SK-N-SH treated with all-trans-retinoic acid at 6 μM for 48 hours (cell line): Measurements from ENCODE around the gene LRRC43.

Experiments used
- ATAC-seq: fragments of 200-7000 bp; cut with Tn5 transposase; 3 replicates; pipeline ENCODE4 v1.9.1; 2020; ENCODE audit warnings: mild to moderate bottlenecking, moderate library complexity
- ARNTL ChIP-seq: fragments of 450-650 bp; formaldehyde crosslinking; IDR thresholded peaks from 2 replicates; pipeline ENCODE4 v1.5.0; 2020; ENCODE audit warnings: low read depth, mild to moderate bottlenecking, moderate library complexity, borderline replicate concordance
- CREB5 ChIP-seq: fragments of 250-450 bp; sonication (Bioruptor Pico); IDR thresholded peaks from 2 replicates; pipeline ENCODE4 v1.5.1; 2020; ENCODE audit warnings: low read depth, mild to moderate bottlenecking, moderate library complexity
- CSDC2 ChIP-seq: fragments of 250-450 bp; sonication (Bioruptor Pico); IDR thresholded peaks from 2 replicates; pipeline ENCODE4 v1.5.0; 2020; ENCODE audit warnings: mild to moderate bottlenecking, moderate library complexity
- CSRNP3 ChIP-seq: fragments of 250-450 bp; sonication (Bioruptor Pico); IDR thresholded peaks from 2 replicates; pipeline ENCODE4 v1.5.1; 2021; ENCODE audit warnings: mild to moderate bottlenecking, moderate library complexity
- GLIS3 ChIP-seq: fragments of 250-450 bp; sonication (Bioruptor Pico); IDR thresholded peaks from 2 replicates; pipeline ENCODE4 v1.5.0; 2020; ENCODE audit warnings: mild to moderate bottlenecking, moderate library complexity
- ISL1 ChIP-seq: fragments of 250-450 bp; sonication (Bioruptor Pico); IDR thresholded peaks from 2 replicates; pipeline ENCODE4 v2.1.2; 2022; ENCODE audit warnings: mild to moderate bottlenecking, moderate library complexity
- OSR1 ChIP-seq: fragments of 250-450 bp; sonication (Bioruptor Pico); IDR thresholded peaks from 2 replicates; pipeline ENCODE4 v1.8.0; 2022; ENCODE audit warnings: moderate library complexity, mild to moderate bottlenecking, inconsistent platforms
- PATZ1 ChIP-seq: fragments of 250-450 bp; sonication (Bioruptor Pico); IDR thresholded peaks from 2 replicates; pipeline ENCODE4 v1.8.0; 2020; ENCODE audit warnings: mild to moderate bottlenecking, moderate library complexity, borderline replicate concordance
- POU6F1 ChIP-seq: fragments of 250-450 bp; sonication (Bioruptor Pico); IDR thresholded peaks from 2 replicates; pipeline ENCODE4 v1.8.0; 2021; ENCODE audit warnings: low read depth, mild to moderate bottlenecking, moderate library complexity, borderline replicate concordance
- SNAI2 ChIP-seq: fragments of 250-450 bp; sonication (Bioruptor Pico); IDR thresholded peaks from 2 replicates; pipeline ENCODE4 v1.5.0; 2020; ENCODE audit warnings: mild to moderate bottlenecking, moderate library complexity
- TCF4 ChIP-seq: fragments of 250-450 bp; sonication (Bioruptor Pico); IDR thresholded peaks from 2 replicates; pipeline ENCODE4 v1.8.0; 2021; ENCODE audit warnings: mild to moderate bottlenecking, moderate library complexity, borderline replicate concordance
- TOX ChIP-seq: fragments of 250-450 bp; sonication (Bioruptor Pico); IDR thresholded peaks from 2 replicates; pipeline ENCODE4 v1.8.0; 2021; ENCODE audit warnings: mild to moderate bottlenecking, moderate library complexity, borderline replicate concordance
- TSHZ2 ChIP-seq: fragments of 250-450 bp; sonication (Bioruptor Pico); IDR thresholded peaks from 2 replicates; pipeline ENCODE4 v1.5.0; 2020; ENCODE audit warnings: mild to moderate bottlenecking, moderate library complexity
- ZC3H10 ChIP-seq: fragments of 250-450 bp; sonication (Bioruptor Pico); IDR thresholded peaks from 2 replicates; pipeline ENCODE4 v1.5.1; 2021; ENCODE audit warnings: mild to moderate bottlenecking, moderate library complexity
- ZFP3 ChIP-seq: fragments of 250-450 bp; sonication (Bioruptor Pico); IDR thresholded peaks from 2 replicates; pipeline ENCODE4 v1.5.0; 2020; ENCODE audit warnings: mild to moderate bottlenecking, moderate library complexity
- ZFP30 ChIP-seq: fragments of 450-650 bp; formaldehyde crosslinking; IDR thresholded peaks from 2 replicates; pipeline ENCODE4 v1.5.0; 2022; ENCODE audit warnings: mild to moderate bottlenecking, moderate library complexity
- ZNF70 ChIP-seq: fragments of 450-650 bp; formaldehyde crosslinking; IDR thresholded peaks from 2 replicates; pipeline ENCODE4 v1.5.0; 2020; ENCODE audit warnings: mild to moderate bottlenecking, moderate library complexity
- ZNF8 ChIP-seq: fragments of 450-650 bp; formaldehyde crosslinking; IDR thresholded peaks from 2 replicates; pipeline ENCODE4 v1.5.0; 2020; ENCODE audit warnings: mild to moderate bottlenecking, moderate library complexity

LRRC43 gene

GRCh38 chr12:122208073-122208820, 25.3 kb downstream of the LRRC43 start:
- TF ChIP-seq PATZ1 (CRISPR knock-in tag): no peak
- TF ChIP-seq ZFP30 (CRISPR knock-in tag): no peak
- TF ChIP-seq ZFP3: no peak
- no peak for TF ChIP-seq ARNTL (CRISPR knock-in tag)
- no peak for TF ChIP-seq CREB5
- ATAC-seq: no peak

GRCh38 chr12:122215771-122216170, 32.8 kb downstream of the LRRC43 start:
- no peak for TF ChIP-seq ZFP30 (CRISPR knock-in tag)
- TF ChIP-seq ISL1 (CRISPR knock-in tag): no peak
- no peak for TF ChIP-seq SNAI2 (CRISPR knock-in tag)
- no peak for TF ChIP-seq GLIS3 (CRISPR knock-in tag)
- TF ChIP-seq TCF4 (CRISPR knock-in tag): no peak
- TF ChIP-seq ZNF8 (CRISPR knock-in tag): no peak
- TF ChIP-seq OSR1 (CRISPR knock-in tag): no peak
- TF ChIP-seq POU6F1 (CRISPR knock-in tag): no peak
- TF ChIP-seq ZNF70 (CRISPR knock-in tag): no peak
- TF ChIP-seq CSDC2 (CRISPR knock-in tag): no peak
- TF ChIP-seq CSRNP3 (CRISPR knock-in tag): no peak
- TF ChIP-seq ZC3H10 (CRISPR knock-in tag): no peak
- TF ChIP-seq TSHZ2 (CRISPR knock-in tag): no peak
- TF ChIP-seq PATZ1 (CRISPR knock-in tag): no peak
- TF ChIP-seq TOX (CRISPR knock-in tag): no peak
- no peak for ATAC-seq

- ATAC-seq: no peak
- TF ChIP-seq ZFP30 (CRISPR knock-in tag): no peak
- peak; percentile 95 for TF ChIP-seq ISL1 (CRISPR knock-in tag)
These were observed 33.5 kb downstream of the LRRC43 start for GRCh38 chr12:122216445-122216844.
